ENCODE data around the gene DCAF17. TPM values are rescaled to one million over a fixed set of nuclear protein-coding genes. Genes with fewer than 3 reads are reported as not detected.
A peak's percentile ranks its signal among the peaks of the same experiment; 100 is the strongest.

The DCAF17 gene
- total RNA-seq, 4 donors from 2014 or later = 12.0 to 22.8 (median 14.3) TPM

DNA sequence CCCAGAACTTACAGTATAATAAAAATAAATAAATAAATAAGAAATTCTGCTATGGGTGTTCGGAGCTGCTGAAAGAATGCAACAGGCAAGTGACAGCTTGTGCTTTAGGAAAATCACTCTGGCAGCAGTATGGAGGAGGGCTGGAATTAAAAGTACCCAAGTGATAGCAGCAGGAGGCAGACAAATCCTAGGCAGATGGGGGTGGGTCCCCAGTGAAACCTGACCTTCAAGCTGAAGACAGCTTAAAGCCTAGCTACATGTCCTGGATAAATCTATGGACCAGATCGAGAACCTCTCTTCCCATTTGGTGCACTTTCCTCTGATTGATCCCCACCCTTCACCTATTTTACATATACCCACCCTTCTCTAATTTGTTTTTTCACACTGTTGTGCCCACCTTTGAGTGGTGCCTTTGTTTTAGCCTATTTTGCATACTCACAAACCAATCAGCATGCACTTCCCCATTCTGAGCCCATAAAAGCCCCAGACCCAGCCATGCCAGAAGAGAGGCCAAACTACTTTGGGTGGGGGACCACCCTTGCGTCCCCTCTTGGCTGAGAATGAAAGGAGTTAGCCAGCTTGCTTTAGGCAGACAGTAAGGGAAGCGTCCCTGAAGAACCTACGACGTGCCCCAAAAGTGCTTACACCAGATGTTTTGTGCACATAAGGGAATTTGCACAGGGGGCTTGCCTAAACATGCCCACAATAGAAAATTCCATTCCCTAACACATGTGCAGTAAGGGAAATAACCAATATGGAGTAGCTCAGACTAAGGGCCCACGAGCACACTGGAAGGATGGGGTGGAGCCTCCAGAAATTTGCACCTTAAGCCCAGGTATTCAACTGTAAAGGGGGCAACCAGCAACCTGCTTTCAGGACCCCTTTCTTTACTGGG, 3.3 kb upstream of the DCAF17 start:
- no peak for TF ChIP-seq POLR2AphosphoS5 (IDR thresholded peaks at IDR 0.05)
- no peak for TF ChIP-seq EP300 (IDR thresholded peaks at IDR 0.05)
- TF ChIP-seq POLR2A (IDR thresholded peaks at IDR 0.05; ENCODE audit: low read depth) = no peak
- no peak for TF ChIP-seq CTCF (IDR thresholded peaks at IDR 0.05)
- intact Hi-C loops (cut with DNase I) = loop anchor here (5.0 to 10.0 kb wide), 2 partner anchors 254 to 458 kb away; partner anchors contain the start of gene DYNC1I2
- DNase-seq (ENCODE audit: extremely low spot score) = no peak
- Histone ChIP-seq H3K27ac (replicated peaks in 1 of 4) (peak overlapping the region; percentile 55 to 95 (median 94)), H3K27me3 (no peaks in the 10 kb centered on the region), H3K36me3 (no peaks in the 10 kb centered on the region), H3K4me1 (peaks cover 10 to 50% (median 43%) of the 10 kb centered on the region in 4 donors), H3K4me3 (peak overlapping the region in 1 of 4 donors; percentile 9), H3K9me3 (no peaks in the 10 kb centered on the region)
- 94% methylated on average over 7 of the region's 7 CpGs for WGBS

DNA sequence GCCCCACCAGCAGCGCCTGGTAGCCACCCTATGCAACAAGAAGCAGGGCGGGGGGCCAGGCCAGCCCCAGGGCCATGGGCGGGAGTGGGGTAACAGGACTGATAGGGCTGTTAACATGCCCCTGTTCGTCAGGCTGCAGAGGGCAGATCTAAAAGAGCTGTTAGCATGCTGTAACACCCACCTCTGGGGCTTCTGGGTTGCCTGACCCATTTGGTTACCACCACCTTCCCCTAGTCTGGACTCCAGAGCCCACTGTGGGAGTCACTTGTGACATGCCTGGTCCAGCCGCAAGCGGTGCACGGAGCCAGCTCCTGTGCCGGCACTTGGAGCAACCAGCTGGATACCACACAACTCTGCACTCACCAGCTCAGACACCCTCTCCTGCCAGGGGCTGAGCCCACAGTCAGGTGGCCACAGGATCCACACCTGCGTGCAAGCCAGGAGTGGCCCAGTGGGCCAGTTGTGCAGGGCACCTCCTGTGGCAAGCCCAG, 2.3 kb upstream of the DCAF17 start:
- no peaks in the 10 kb centered on the region for H3K27me3 ChIP-seq
- H3K27ac ChIP-seq (replicated peaks in 1 of 4) = peak overlapping the region; percentile 55 to 95 (median 94)
- WGBS = 57% methylated on average over 5 of the region's 9 CpGs
- TF ChIP-seq EP300 (IDR thresholded peaks at IDR 0.05) (no peak), CTCF (IDR thresholded peaks at IDR 0.05) (no peak), POLR2AphosphoS5 (IDR thresholded peaks at IDR 0.05) (no peak), POLR2A (IDR thresholded peaks at IDR 0.05; ENCODE audit: low read depth) (no peak)
- no peaks in the 10 kb centered on the region for H3K9me3 ChIP-seq
- DNase-seq (ENCODE audit: extremely low spot score) = no peak
- H3K36me3 ChIP-seq = peaks cover 0 to 8% (median 4%) of the 10 kb centered on the region in 4 donors
- H3K4me1 ChIP-seq = peaks cover 10 to 50% (median 43%) of the 10 kb centered on the region in 4 donors
- H3K4me3 ChIP-seq = peak overlapping the region in 2 of 4 donors; percentile 7 to 9
- intact Hi-C loops (cut with DNase I) = loop anchor here (5.0 to 10.0 kb wide), 2 partner anchors 253 to 459 kb away; partner anchors contain the start of gene DYNC1I2

DNA sequence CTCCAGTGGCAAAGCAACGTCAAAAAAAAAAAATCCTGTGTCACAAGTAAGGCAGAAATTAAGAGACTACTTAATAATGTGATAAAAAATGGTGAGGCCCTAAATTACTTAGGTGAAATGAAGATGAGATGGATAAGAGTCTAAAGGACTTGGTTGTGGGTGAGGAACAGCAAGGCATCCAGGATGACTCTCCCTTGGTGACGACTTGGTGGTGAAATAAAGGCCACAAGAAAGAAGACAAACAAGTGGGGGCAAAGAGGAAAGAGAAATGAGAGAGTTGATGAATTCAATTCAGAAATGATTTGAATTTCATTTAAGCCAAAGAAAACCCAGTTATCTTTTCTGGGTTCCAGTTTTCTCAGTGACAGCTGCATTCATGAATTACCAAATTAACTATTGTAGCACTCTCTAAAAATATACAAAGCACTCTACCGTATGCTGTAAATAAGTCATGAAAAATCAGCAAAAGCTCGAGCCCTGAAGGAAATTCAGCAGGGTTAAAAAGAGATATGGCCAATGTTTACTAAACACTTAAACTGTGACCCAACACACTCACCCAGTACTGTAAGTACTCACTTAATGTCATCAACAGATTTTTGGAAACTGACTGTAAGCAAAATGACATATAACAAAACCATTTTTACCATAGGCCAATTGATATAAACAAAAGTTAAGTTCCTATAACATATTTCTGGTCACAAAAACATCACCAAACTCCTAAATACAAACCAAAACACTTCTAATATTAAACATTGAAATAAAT, 1.6 kb upstream of the DCAF17 start:
- WGBS = 57% methylated on average over 4 of the region's 4 CpGs
- H3K4me3 ChIP-seq = peak overlapping the region in 1 of 4 donors; percentile 69

DNA sequence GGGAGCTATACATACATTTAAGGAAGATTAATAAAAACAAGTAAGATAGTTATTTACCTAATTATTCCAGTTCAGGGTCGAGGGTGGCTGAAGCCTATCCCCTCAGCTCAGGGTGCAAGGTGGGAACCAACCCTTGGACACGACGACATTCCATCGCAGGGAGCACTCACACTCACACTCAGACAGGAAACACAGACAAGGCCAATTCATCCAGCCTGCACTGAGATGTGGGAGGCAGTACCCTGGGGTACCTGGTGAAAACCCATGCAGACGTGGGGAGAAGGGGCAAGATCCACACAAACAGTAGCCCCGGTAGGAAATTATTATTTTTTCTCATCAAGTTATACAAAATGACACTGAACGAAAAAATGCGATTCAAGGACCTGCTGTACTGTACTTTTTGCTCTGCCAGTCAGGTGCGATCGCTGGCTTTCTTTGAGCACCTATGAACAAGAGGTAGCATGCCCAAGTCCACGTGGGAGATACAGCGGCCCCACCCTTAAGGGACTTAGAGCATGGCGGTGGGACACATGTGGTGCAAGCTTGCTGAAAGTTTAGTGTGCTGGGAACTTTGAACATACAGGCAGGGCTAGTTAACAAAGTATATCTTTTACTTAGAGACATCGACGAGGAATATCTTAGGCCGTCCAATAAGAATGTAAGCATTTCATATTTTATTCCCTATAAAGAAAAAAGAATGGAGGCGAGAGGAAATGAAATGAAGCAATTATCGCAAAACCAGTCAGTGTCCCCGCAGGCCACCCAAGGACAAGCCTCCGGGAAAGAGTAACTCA, 860 bp upstream of the DCAF17 start:
- WGBS = 25% methylated on average over 20 of the region's 20 CpGs
- no peak for DNase-seq (ENCODE audit: extremely low spot score)

More for the DNA sequence above, 1.6 kb upstream of the DCAF17 start:
- intact Hi-C loops (cut with DNase I) = loop anchor here (5.0 to 10.0 kb wide), 2 partner anchors 252 to 460 kb away; partner anchors contain the start of gene DYNC1I2
- H3K36me3 ChIP-seq = peaks cover 0 to 14% (median 9%) of the 10 kb centered on the region in 4 donors
- no peak for TF ChIP-seq POLR2AphosphoS5 (IDR thresholded peaks at IDR 0.05)
- no peaks in the 10 kb centered on the region for H3K9me3 ChIP-seq
- H3K4me1 ChIP-seq = peaks cover 10 to 50% (median 43%) of the 10 kb centered on the region in 4 donors
- no peak for DNase-seq (ENCODE audit: extremely low spot score)
- H3K27ac ChIP-seq (replicated peaks in 1 of 4) = peak overlapping the region in 3 of 4 donors; percentile 93 to 95 (median 94)
- no peaks in the 10 kb centered on the region for H3K27me3 ChIP-seq

More for the DNA sequence above, 860 bp upstream of the DCAF17 start:
- Histone ChIP-seq H3K36me3 (peaks cover 0 to 20% (median 12%) of the 10 kb centered on the region in 4 donors), H3K9me3 (no peaks in the 10 kb centered on the region), H3K4me1 (peaks cover 10 to 49% (median 42%) of the 10 kb centered on the region in 4 donors), H3K4me3 (peak overlapping the region; percentile 69 to 87 (median 76)), H3K27me3 (no peaks in the 10 kb centered on the region), H3K27ac (replicated peaks in 1 of 4) (peak overlapping the region; percentile 93 to 98 (median 94))
- no peak for TF ChIP-seq POLR2AphosphoS5 (IDR thresholded peaks at IDR 0.05)
- TF ChIP-seq EP300 (IDR thresholded peaks at IDR 0.05) = no peak
- no peak for TF ChIP-seq CTCF (IDR thresholded peaks at IDR 0.05)
- no peak for TF ChIP-seq POLR2A (IDR thresholded peaks at IDR 0.05; ENCODE audit: low read depth)
- intact Hi-C loops (cut with DNase I) = loop anchor here (5.0 to 10.0 kb wide), 2 partner anchors 252 to 461 kb away; partner anchors contain the start of gene DYNC1I2
